ENCODE data around the gene UTS2B.
"Not testable (repeated sequence)": the region's sequence is repeated elsewhere in the genome, so short reads cannot be mapped to it uniquely, and the experiment has no call there.

The UTS2B gene

GRCh38 chr3:191280111-191280510, 50.2 kb downstream of the UTS2B start:
- no peak for DNase-seq (ENCODE audit: low read depth in 2 of 2)

GRCh38 chr3:191275751-191276150, 54.6 kb downstream of the UTS2B start:
- DNase-seq (ENCODE audit: low read depth in 2 of 2): no peak

GRCh38 chr3:191275244-191275643, 55.1 kb downstream of the UTS2B start:
- not testable (repeated sequence) for DNase-seq (ENCODE audit: low read depth in 2 of 2)

DNA sequence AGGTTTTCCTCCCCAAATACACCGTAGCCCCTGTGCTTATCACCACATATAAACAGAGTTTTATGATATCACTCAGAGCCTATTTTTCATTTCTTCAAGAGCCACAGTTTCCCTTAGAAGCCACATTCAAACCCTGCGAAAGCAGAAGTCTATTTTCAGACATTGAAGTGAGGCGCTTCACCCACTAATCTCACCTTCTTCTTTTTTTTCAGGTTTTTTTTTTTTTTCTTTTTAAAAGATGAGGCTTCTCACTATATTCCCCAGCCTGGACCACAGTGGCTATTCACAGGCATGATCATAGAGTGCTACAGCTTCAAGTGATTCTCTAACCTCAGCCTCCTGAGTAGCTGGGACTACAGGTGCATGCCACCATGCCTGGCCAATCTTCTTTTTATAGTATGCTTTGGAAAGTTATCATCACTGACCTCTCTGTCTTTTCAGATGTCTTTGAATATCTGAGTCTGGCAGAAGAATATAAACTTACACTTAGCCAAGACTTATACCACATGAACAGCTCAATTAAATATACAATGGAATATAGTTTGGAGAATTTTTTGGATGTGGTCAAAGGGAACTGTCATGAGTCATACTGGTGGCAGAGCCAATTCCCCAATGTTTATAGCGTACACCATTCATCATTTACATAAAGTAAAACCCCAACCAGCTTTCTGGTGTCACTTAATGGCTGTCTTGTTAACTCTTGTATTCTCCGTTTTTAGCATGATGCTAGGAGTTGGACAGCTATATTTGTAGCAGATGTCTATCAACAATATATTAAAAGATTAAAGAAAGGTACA, 60.8 kb downstream of the UTS2B start:
- DNase-seq (ENCODE audit: low read depth in 2 of 2): no peak

DNA sequence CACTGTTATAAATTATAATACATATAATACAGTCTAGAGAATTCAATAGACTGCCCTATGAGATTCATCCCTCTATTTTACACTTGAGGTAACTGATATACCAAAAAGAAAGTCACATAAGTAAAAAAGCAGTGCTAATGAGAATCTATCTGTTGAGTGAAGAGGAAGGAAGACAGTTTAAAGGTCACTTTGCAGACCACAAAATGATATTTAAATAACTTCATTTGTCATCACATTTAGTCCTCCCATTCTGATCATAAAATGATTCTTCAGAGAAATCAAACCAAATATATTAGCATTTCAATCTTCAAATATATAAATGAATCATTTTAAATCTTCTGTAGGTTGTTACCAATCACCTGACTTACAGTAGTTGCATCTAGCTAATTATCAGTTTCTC, 61.6 kb downstream of the UTS2B start:
- no peak for DNase-seq (ENCODE audit: low read depth in 2 of 2)

GRCh38 chr3:191263850-191264249, 66.5 kb downstream of the UTS2B start:
- no peak for DNase-seq (ENCODE audit: low read depth in 2 of 2)

DNA sequence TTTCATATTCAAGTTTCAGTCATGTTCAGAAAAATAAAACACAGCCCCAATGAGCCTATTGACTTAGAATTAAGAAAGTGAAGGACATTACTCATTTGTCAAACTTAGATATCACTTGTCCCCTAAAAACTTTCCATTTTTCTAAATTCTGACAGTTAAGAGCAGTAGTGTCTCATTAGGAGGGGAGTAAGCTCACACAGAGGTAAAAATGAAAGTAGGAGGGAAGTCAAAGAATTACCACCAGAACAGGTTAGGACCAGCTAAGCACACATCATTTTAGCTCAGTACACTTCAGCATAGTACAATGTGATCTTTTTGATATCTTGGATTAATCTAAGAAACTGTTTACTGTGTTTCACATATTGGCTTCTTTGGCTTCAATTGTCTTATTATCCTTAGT, 67.0 kb downstream of the UTS2B start:
- DNase-seq (ENCODE audit: low read depth in 2 of 2): no peak

- DNase-seq (ENCODE audit: low read depth in 2 of 2): no peak
Observed at GRCh38 chr3:191262650-191263049, 67.7 kb downstream of the UTS2B start.

DNA sequence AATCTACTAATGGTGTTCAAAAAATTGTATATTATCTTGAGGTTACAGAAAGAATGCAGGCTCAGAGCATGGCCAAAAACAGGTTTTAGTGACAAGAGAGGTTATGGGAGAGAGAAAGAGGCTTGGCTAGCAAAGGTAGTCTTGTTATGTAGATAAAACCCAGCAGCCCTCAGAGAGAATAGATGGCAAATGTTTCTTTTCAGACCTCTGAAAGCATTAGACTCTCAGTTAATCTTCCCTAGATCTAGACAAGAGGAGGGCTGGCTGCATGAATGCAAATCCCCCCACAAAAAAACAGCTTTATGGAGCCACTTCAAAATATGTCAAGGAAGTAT, 69.1 kb downstream of the UTS2B start:
- DNase-seq (ENCODE audit: low read depth in 2 of 2): no peak

- DNase-seq (ENCODE audit: low read depth in 2 of 2): no peak
Observed at GRCh38 chr3:191260431-191261303, 69.7 kb downstream of the UTS2B start.

GRCh38 chr3:191259486-191259885, 70.8 kb downstream of the UTS2B start:
- no peak for DNase-seq (ENCODE audit: low read depth in 2 of 2)

GRCh38 chr3:191257286-191257685, 73.0 kb downstream of the UTS2B start:
- no peak for DNase-seq (ENCODE audit: low read depth in 2 of 2)

DNA sequence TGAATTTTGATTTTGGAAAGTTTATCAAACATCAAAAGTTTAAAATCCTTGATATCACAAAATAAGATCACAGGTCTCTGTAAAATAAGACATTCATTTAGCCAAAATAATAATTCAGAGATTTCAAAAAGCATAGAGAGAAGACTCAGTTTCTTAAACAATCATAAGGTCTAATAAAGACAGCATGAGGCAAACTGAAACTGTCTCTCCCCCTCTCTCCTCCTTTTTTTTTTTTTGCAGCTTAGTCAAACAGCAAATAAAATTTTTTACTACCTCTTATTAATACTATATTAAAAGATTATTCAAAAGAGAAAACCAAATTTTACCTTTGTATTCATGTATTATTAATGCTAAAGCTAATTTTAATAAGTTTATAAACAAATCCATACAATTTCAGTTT, 73.9 kb downstream of the UTS2B start:
- no peak for DNase-seq (ENCODE audit: low read depth in 2 of 2)

DNA sequence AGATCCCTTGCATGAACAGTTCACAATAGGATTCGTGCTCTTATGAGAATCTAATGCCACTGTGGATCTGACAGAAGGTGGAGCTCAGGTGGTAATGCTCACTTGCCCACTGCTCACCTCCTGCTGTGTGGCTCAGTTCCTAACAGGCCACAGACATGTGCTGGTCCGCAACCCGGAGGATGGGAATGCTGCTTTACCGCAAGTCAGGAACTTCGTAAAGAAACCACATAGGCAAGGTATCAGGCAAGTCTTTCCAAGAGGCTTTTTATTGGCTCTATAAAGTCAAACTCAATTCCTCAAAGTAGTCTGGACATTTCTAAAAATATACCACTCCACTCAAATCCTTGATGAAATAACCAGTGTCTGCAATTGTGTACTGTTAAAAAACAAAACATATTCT, 75.2 kb downstream of the UTS2B start:
- no peak for DNase-seq (ENCODE audit: low read depth in 2 of 2)

- no peak for DNase-seq (ENCODE audit: low read depth in 2 of 2)
Observed at GRCh38 chr3:191254098-191254873, 76.0 kb downstream of the UTS2B start.

DNA sequence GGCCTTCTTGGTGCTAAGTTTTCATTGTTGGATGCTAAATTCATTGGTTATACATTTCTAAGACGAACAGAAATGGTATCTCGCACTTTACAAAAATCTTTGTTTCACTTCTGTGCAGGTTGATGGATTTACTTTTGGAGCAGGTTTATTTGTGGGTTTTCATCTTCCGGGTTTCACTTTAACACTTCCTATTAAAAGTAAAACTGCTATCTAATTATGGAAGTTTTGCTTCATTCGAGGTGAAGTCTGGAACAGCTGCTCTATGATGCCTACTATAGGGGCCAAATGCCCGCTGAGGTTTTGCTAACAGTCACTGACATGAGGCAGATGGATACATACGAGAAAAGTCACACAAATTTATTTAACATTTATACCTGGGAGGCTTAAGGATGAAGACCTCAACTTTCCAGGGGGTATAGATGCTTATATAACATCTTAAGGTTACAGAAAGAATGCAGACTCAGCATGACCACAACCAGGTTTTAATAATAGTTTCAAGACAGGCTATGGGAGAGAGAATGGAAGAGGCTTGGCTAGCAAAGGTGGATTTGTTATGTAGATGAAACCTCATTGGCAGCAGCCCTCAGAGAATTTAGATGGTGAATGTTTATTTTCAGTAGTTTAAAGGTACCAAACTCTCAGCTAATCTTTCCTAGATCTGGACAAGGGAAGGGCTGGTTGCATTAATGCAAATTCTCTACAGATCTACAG, 77.1 kb downstream of the UTS2B start:
- DNase-seq (ENCODE audit: low read depth in 2 of 2): no peak

- DNase-seq (ENCODE audit: low read depth in 2 of 2): peak; percentile 44 to 53
Observed at GRCh38 chr3:191246630-191247029, 83.7 kb downstream of the UTS2B start.

- not testable (repeated sequence) for DNase-seq (ENCODE audit: low read depth in 2 of 2)
Observed at GRCh38 chr3:191246034-191246433, 84.3 kb downstream of the UTS2B start.

GRCh38 chr3:191244242-191244867, 86.0 kb downstream of the UTS2B start:
- DNase-seq (ENCODE audit: low read depth in 2 of 2): peak in 1 of 2 experiments; percentile 8

- no peak for DNase-seq (ENCODE audit: low read depth in 2 of 2)
Observed at GRCh38 chr3:191240486-191240885, 89.8 kb downstream of the UTS2B start.

DNA sequence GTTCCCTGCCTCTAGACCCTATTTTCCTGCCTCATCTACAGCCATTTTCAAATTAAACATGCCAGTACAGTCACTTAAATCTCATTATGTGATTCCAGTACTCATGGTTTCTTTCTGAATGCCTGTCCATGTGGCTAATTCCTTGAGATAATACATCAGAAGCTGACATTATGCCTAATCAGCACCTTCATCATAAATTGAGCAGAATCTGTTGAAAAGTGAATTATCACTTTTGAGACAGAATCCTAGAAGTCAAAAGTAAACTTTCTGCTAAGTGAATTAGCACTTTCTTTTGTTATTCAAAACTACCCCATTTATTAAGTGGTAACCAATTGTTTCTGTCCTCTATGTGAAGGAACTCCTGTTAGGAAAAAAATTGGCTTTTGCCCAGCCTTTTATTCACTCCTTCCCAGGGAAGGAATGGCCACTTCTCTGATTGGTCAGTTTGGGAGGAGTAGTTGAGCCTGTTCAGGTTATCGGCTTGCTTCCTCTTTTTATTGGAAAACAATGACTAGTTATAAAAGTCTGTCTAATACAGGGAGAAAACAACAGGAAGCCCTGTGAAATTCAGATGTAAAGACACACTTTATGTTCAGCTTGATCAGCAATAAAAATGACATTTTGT, 90.8 kb downstream of the UTS2B start:
- DNase-seq (ENCODE audit: low read depth in 2 of 2): no peak

Measured in fibroblast of skin of left quadriceps (primary cell).